CD4-positive, alpha-beta T cell (primary cell): ENCODE measurements around the gene CHRNA7. TPM values are rescaled to one million over a fixed set of nuclear protein-coding genes. Genes with fewer than 3 reads are reported as not detected.

Source experiments
- ATAC-seq: fragments of 200-7000 bp; cut with Tn5 transposase; one replicate; pipeline ENCODE4 v1.10.0; 2022; ENCODE audit warnings: mild to moderate bottlenecking; ENCODE audit not compliant: poor library complexity
- CTCF ChIA-PET: fragments of 350-600 bp; sonication (Branson Sonifier 250); formaldehyde crosslinking; loops from one replicate; lab custom pipeline; 2021; ENCODE audit warnings: antibody characterized with exemption, inconsistent platforms; lab: Charles Lee
- POLR2A ChIA-PET: fragments of 350-600 bp; sonication (Branson Sonifier 250); formaldehyde crosslinking; loops from one replicate; lab custom pipeline; 2021; ENCODE audit warnings: antibody characterized with exemption, inconsistent platforms; lab: Charles Lee
- DNase-seq, 14 experiments: peaks; one replicate each; pipeline ENCODE4 v3.0.0-alpha.2; 2013 to 2020; ENCODE audit warnings: mixed read lengths in 2 of 14
- H3K27ac ChIP-seq, 2 donors: one replicate each; pipeline versions ENCODE4 v1.5.1 to v1.7.0; 2013; ENCODE audit warnings: low read length in 2 of 2, low read depth in 1 of 2, mild to moderate bottlenecking in 1 of 2
- H3K27me3 ChIP-seq, 2 experiments: 1 replicate in 1 of 2; 2 replicates in 1 of 2; pipeline versions ENCODE4 v1.6.1 to v1.7.0; 2013; ENCODE audit warnings: low read length in 2 of 2, control low read depth in 1 of 2, mild to moderate bottlenecking in 1 of 2, moderate library complexity in 1 of 2; ENCODE audit not compliant: insufficient read depth in 2 of 2, control insufficient read depth in 1 of 2
- H3K36me3 ChIP-seq: one replicate; pipeline ENCODE4 v1.6.1; 2013; ENCODE audit warnings: low read length, control low read depth; ENCODE audit not compliant: insufficient read depth
- H3K4me1 ChIP-seq: one replicate; pipeline ENCODE4 v1.6.1; 2013; ENCODE audit warnings: low read length, control low read depth; ENCODE audit not compliant: insufficient read depth
- H3K4me3 ChIP-seq: one replicate; pipeline ENCODE4 v1.5.1; 2013; ENCODE audit warnings: mild to moderate bottlenecking, low read length, moderate library complexity
- H3K9me3 ChIP-seq, 2 experiments: 1 replicate in 1 of 2; 2 replicates in 1 of 2; pipeline versions ENCODE4 v1.6.1 to v1.7.0; 2013; ENCODE audit warnings: low read length in 2 of 2, mild to moderate bottlenecking in 2 of 2, control low read depth in 1 of 2, moderate library complexity in 1 of 2; ENCODE audit not compliant: control insufficient read depth in 1 of 2, insufficient read depth in 1 of 2
- H3K27ac Mint-ChIP-seq: one replicate; pipeline ENCODE4 v1.8.0; 2020; ENCODE audit warnings: mixed read lengths
- H3K27me3 Mint-ChIP-seq: one replicate; pipeline ENCODE4 v1.8.0; 2021; ENCODE audit warnings: mixed read lengths
- H3K36me3 Mint-ChIP-seq: one replicate; pipeline ENCODE4 v1.8.0; 2021; ENCODE audit warnings: low read depth, mixed read lengths
- H3K4me1 Mint-ChIP-seq: one replicate; pipeline ENCODE4 v1.8.0; 2021; ENCODE audit warnings: low read depth, mixed read lengths
- H3K4me3 Mint-ChIP-seq: one replicate; pipeline ENCODE4 v1.8.0; 2020; ENCODE audit warnings: mild to moderate bottlenecking, mixed read lengths
- H3K9me3 Mint-ChIP-seq: one replicate; pipeline ENCODE4 v1.8.0; 2020; ENCODE audit warnings: mixed read lengths
- CTCF ChIP-seq: fragments of 200-600 bp; IDR thresholded peaks from one replicate; pipeline ENCODE4 v1.8.0; 2022; ENCODE audit warnings: antibody characterized with exemption, mild to moderate bottlenecking
- intact Hi-C, 2 experiments: fragments of 100-400 bp; cut with DNase I in 1 of 2; cut with micrococcal nuclease in 1 of 2; formaldehyde crosslinking; loops; one replicate each; pipeline versions ENCODE4 v1.15.1 to v1.9.0; 2023 to 2025; cut with DNase I, micrococcal nuclease
- total RNA-seq, 174 experiments: library from RNA in 2 of 174; stranded (reverse) in 2 of 174; gene quantifications; one replicate each; pipeline ENCODE4 v1.2.3 and lab custom pipeline; 2021 to 2026

Gene CHRNA7
- total RNA-seq, 2 experiments from 2014 or later = not detected

- no peaks in the 10 kb centered on the region for H3K9me3 ChIP-seq
- Mint-ChIP-seq H3K4me1 (peaks cover 11% of the 10 kb centered on the region), H3K27ac (no peak overlapping the region), H3K4me3 (no peak overlapping the region), H3K36me3 (no peaks in the 10 kb centered on the region), H3K9me3 (no peaks in the 10 kb centered on the region), H3K27me3 (peaks cover 47% of the 10 kb centered on the region)
- ChIA-PET POLR2A (no interaction called here), CTCF (no interaction called here)
- intact Hi-C loops = no loop called here
- H3K4me1 ChIP-seq = no peaks in the 10 kb centered on the region
- no peak for TF ChIP-seq CTCF
- H3K27ac ChIP-seq = no peak overlapping the region
- no peak overlapping the region for H3K4me3 ChIP-seq
- no peak for DNase-seq
- no peak for ATAC-seq
- H3K27me3 ChIP-seq = peaks cover 7 to 9% of the 10 kb centered on the region in 2 experiments
- no peaks in the 10 kb centered on the region for H3K36me3 ChIP-seq
Measured at GRCh38 chr15:32105258-32106241, 75.2 kb downstream of the CHRNA7 start.

GRCh38 chr15:32106401-32107381, 76.4 kb downstream of the CHRNA7 start:
- Mint-ChIP-seq H3K4me3 (no peak overlapping the region), H3K27me3 (peaks cover 50% of the 10 kb centered on the region), H3K9me3 (no peaks in the 10 kb centered on the region), H3K27ac (no peak overlapping the region), H3K4me1 (peaks cover 11% of the 10 kb centered on the region), H3K36me3 (no peaks in the 10 kb centered on the region)
- Histone ChIP-seq H3K4me1 (no peaks in the 10 kb centered on the region), H3K36me3 (no peaks in the 10 kb centered on the region), H3K9me3 (no peaks in the 10 kb centered on the region), H3K27ac (no peak overlapping the region), H3K27me3 (peaks cover 7 to 10% of the 10 kb centered on the region in 2 experiments), H3K4me3 (no peak overlapping the region)
- intact Hi-C loops = no loop called here
- ChIA-PET CTCF (no interaction called here), POLR2A (no interaction called here)
- DNase-seq (peak in 1 of 14 experiments; percentile 13), ATAC-seq (peak; percentile 41)
- TF ChIP-seq CTCF = no peak

- Histone ChIP-seq H3K9me3 (no peaks in the 10 kb centered on the region), H3K4me1 (no peaks in the 10 kb centered on the region), H3K36me3 (no peaks in the 10 kb centered on the region), H3K4me3 (no peak overlapping the region), H3K27ac (no peak overlapping the region), H3K27me3 (peaks cover 7 to 10% of the 10 kb centered on the region in 2 experiments)
- ATAC-seq (no peak), DNase-seq (no peak)
- Mint-ChIP-seq H3K27me3 (peaks cover 50% of the 10 kb centered on the region), H3K27ac (no peak overlapping the region), H3K4me3 (no peak overlapping the region), H3K4me1 (peaks cover 11% of the 10 kb centered on the region), H3K9me3 (no peaks in the 10 kb centered on the region), H3K36me3 (no peaks in the 10 kb centered on the region)
- no peak for TF ChIP-seq CTCF
- intact Hi-C loops = no loop called here
- POLR2A ChIA-PET = no interaction called here
- CTCF ChIA-PET = no interaction called here
Measured at GRCh38 chr15:32107477-32108080, 77.3 kb downstream of the CHRNA7 start.
